Hematopoietic multipotent progenitor cell treated with erythropoietin and hydrocortisone succinate and interleukin-3 and kit ligand, for 6 days (in vitro differentiated cells): Measurements from ENCODE around the gene BCORL1.

Experiments
- DNase-seq: peaks from one replicate; pipeline ENCODE4 v3.0.0-alpha.2; 2015

BCORL1 gene

DNA sequence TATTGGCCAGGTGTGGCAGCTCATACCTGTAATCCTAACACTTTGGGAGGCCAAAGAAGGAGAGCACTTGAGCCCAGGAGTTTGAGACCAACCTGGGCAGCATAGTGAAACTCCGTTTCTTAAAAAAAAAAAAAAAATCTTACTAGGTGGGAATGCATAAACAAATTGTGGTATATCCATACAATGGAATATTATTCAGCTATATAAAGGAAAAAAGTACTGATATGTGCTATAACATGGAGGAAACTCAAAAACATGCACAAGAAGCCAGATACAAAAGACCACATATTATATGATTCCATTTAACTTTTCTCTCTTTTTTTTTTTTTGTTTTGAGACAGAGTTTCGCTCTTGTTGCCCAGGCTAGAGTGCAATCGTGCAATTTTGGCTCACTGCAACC, 13.5 kb upstream of the BCORL1 start:
- no peak for DNase-seq

DNA sequence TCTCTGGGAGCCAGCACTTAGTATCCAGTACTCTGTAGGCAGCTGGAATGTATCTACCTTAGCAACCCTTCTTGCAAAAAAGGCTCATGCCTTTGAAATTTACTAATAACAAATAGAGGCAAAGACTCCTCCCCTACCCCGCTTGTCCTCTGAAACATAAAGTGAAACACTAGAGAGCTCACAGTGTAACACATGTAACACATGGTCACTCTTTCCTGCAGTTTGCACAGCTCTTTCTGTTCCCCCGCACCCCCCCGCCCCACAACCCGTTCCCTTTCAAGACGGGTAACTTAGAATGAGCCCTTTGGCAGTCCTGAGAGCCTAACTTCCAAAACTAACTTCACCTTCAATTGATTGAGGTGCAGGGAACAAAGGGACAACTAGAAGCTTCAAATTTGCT, 6.0 kb upstream of the BCORL1 start:
- DNase-seq = no peak

DNA sequence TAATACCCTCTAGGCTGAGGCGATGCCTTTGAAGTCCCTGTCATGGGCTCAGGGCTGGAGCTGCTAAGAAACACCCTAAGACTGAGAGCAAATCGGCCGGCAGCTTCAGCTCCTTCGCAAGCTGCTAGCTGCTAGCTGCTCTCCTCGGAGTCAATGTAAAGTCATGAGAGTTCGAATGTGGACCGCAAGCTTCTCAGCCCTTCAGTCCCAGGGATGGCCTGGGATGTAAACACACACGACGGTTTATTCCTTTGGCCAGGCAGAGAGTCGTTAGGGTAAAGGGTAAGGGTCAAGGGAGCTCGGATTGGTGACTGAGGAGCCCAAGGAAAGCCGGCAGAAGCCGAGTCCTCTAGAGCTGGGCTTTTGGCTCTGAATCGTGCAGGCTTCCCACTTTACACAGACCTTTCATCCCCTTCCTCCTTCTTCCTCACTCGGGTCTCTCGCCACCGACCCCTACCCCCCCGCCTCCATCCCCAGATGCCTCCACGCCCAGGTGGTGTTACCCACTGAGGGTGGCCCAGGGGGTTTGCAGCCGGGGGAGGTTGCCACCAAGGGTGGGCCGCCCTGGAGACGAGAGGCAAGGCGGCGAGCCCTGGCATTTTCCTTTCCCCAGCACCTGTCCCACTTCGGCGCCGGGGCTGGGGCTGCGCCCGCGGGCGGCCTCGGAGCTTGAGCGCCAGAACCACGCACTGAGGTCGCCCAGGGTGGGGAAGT, 3.1 kb upstream of the BCORL1 start:
- DNase-seq = no peak

DNA sequence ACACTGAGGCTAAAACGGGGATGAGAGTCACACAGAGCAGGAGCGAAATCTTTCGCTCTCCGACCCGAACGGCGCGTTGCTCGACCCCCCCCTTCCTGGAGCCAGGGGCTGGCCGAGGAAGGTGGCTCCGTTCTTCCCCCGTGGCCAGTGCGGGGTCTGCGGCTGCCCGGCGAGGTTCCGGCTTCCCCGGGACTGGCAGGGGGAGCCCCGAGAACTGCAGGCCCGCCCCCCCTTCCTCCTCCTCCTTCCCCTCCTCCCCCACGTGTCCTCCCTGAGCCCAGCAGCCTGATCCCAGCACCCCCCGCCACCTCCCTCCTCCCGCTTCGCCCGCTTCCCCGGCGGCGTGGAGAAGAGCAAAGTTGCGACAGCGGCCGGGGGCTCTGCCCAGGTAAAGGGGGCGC, 2.4 kb upstream of the BCORL1 start:
- DNase-seq = peak; percentile 30

DNA sequence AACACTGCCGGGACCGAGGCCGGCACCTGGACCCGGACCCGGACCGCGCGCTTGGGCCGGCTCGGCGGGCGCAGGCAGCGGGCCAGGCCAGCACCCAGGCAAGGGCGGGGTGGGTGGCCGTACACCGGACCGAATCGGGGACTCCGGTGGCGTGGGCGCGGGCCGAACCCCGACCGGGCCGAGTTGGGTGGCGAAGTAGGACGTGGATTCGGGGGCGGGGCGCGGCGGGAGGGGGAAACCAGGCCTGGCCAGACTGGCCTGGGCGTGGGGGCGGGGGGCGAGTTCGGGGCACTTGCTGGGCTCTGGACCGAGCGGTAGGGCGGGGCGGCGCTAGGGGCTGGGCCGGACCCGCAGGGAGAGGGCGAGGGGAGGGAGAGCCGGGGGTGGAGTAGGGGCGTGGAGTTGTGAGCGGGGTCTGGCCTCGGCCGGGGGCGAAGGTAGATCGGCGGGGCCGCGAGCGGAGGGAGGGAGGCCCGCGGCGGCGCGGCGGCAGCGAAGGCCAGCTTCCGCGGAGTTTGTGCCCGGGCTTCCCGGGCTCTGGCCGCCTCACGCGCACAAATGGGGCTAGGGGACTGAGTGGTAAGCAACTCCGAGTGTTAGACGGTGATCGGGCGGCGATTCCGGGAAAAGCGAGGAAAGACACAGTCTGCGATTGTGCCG, 1.8 kb upstream of the BCORL1 start:
- DNase-seq = peak; percentile 33

DNA sequence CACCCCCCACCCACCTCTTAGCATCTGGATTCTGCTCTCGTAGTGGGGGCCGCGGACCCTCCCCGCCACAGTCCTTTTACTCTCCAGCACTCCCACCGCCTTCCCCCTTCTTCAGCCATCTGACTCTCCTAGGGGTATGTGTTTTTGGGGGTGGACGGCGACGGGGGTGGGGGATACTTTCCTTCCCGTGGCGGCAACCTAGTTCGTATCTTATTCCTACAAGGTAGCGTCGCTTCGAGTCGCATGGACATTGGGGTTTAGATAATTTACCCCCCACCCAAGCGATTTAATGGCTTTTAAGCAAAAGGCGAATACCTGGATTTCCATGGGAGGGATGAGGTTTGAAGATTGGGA, 1.3 kb upstream of the BCORL1 start:
- no peak for DNase-seq

DNA sequence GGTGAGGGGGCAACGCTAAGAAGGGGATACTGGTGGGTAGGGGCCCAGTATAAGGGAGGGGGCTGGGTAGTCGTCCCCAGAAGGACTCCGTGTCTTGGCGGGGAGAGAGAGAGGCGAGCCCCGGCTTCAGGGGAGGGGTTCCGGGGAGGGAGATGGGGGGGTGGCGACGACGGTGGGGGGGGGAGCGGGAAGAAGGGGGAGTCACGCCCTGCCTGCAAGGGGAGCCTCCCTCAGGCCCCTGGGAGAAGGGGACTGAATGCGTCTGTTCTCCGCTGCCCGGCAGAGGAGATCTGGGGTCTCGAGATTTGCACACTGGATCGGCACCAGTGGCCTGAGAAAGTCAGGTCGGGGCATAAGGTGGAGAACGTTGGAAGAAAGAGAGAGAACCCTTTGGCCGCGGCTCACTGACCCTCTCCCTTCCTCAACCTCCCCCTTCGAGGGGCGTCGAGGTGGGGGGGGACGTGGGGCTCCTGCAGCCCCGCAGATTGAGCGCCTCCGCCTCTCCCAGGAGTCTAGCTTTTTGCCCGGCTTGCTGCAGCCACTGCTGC, 609 bp upstream of the BCORL1 start:
- no peak for DNase-seq

DNA sequence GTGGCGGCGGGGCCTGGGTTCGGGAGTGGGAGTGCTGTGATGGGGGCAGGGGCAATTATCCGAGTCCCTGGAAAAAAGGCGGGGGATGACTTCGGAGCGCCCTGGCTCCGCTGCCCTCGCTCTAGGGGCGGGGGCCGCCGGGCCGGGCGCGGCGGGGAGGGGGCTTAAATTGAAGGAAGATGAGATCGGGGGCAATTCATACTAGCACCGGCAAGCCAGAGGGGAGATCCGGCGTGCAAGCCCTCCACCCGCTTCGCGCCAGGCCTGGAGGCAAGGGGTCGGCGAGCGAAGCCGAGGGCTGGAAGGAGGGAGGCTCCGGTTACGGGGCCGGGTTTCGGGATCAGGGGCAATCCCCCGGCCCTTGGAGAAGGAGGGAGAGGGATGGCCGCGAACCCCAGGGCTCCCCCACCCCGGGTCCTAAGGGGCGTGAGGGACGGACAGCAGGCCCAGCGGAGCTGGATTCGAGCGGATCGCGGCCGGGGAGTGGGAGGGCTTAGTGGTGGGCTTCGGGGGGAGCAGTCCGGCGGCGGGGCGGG, 1.2 kb downstream of the BCORL1 start:
- DNase-seq = no peak

DNA sequence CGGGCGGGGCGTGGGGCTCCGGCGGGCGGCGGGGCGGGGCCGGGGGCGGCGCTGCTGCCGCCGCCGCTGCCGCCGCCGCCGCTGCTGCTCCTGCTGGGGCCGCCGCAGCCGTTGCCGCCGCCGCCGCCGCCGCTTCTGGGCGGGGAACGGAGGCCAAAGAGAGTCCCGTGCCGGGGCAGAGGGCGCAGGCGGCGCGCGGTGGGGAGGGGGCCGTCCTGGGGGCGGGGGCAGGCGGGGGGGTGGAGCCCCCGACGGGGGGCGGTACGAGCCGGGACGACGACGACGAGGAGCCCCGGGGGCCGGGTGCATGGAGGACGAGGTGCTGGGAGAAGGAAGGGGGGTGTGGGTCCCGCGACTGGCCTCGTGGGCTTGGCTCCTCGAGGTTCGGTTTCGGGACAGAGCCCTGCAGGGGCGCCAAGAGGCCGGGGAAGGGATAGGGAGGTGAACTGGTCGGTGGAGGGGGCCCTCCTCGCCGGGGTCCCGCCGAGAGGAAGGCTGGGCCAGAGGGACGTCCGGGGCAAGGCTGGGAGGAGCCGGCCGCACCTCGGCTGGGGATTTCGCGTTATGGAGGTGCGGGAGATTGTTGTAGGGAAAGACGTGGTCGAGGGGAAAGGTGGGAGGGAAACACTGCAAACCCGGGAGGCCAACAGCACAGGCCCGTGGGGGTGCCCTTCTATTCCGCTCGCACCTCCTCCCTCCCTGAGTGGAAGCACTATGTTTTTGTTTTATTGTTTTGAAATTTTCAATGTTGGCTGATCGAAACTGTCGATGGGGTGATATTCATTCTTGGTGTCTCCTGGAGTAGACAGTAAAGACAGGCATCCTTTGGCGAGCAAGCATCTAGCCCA, 1.9 kb downstream of the BCORL1 start:
- peak; percentile 25 for DNase-seq

DNA sequence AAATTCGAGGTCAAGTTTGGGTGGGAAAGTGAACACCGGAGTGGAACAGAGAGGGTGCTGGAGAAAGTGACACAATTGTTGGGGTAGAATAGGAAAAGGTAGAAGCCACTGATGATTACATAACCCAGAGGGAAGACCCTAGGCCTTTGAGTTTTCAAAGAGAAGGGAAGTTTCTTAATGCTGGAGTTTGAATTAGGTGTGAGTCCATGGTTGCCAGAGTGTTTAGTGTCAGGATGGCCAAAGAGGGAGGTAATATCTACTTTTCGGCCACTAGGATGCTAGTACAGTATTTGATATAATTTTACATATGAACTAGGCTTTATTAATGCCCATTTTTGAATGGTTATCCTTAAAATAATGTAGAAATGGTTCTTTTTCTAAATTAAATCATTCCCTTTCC, 5.4 kb downstream of the BCORL1 start:
- DNase-seq = no peak

DNA sequence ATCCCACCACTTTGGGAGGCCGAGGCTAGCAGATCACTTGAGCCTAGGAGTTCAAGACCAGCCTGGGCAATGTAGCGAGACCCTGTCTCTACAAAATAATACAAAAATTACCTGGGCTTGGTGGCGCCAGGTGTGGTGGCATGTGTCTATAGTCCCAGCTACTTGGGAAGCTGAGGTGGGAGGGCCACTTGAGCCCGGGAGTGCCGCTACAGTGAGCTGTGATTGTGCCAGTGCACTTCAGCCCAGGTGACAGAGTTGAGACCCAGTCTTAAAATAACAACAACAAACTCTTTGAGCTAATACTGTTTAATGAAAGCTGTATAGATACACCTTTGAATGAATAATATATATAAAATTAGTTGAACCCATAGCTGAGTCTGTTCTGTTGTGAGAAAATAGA, 9.7 kb downstream of the BCORL1 start:
- DNase-seq = no peak

DNA sequence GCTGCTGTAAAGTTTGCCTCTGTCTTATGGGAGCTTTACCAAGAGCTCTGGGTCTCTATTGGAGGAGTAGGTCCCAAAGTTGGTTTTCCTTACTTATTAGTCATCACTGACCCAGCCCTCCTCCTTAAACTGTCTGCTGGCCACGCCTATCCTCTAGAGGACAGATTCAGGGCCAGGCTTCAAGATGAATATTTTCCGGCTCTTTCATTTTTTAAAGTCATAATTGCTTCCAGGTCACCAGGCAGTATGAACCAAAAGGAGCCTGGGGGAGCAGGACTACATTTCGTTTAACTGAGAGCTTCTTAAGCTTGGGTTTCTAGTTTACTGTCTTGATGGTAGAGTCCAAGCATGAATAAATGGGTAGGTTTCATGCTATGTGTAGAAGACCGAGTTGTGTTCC, 13.7 kb downstream of the BCORL1 start:
- DNase-seq = peak; percentile 29

DNA sequence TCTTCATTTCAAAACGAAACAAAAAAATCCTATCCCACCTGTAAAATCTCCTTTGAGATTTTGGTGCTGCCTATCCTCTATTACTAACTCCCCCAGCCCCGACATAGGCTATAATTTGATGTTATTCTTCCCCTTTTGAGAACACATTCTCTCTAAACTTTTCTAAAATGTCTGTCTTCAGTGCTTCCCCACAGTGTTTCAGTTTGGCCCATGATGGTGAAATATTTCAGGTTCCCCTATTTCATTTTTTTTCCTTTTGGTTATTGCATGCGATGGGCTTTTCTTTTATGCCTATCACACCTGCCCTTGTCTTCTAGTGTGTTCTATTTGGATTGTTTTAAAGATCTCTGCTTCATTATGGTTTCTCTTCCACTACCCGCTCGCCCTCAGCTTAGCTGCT, 14.7 kb downstream of the BCORL1 start:
- DNase-seq = no peak

DNA sequence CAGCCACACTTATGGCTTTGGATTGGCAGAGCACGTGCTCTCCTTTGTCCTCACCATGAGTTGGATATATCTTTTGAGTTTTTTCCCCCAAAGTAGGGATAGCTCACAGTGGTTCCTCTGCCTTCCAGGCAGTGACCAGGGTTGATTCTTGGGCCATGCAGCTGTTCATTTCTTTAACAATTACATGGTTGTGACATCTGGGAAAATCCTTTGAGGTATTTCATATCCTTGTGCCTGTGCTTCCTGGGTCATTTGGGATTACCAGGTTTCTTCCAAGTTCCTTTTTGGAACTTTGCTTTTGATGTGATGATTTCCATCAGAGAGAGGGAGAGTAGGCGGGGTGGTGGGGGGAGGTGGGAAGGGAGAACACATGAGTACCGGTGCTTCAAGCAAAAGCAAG, 15.6 kb downstream of the BCORL1 start:
- no peak for DNase-seq

DNA sequence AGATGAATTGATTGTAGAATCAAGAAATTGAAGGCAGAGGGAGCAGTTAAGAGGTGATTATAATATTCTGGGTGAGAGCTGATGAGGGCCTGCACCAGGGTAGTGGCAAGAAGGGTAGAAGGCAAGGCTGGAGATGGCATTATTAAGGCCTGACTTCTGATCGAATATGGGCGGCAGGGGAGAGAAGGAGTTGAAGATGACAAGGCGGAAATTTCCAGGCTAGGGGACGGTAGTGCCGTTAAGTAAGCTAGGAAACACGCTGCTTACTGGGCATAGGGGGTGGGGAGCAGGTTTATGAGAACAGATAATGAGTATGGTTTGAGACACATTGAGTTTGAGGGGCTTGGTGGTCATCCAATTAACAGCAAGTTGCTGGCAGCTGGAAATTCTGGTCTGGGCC, 19.5 kb downstream of the BCORL1 start:
- DNase-seq = no peak

DNA sequence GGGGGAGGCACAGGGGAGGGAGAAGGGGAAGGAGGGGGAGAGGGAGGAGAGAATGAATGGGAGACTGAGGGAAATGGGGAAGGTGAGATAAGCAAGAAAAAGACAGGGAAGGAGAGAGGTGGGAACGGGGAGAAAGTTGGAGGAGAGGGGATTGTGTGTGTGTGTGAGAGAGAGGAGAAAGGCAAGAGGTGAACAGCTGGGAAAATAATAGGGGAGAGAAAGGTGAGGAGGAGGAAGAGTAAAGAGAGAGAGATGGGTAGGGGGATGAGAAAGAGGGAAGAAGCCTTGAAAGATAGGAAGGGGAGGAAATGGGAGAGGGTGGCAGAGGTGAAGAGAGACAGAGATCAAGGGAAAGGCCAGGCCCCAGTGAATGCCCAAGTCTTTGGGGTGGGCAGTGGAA, 20.1 kb downstream of the BCORL1 start:
- DNase-seq = no peak

DNA sequence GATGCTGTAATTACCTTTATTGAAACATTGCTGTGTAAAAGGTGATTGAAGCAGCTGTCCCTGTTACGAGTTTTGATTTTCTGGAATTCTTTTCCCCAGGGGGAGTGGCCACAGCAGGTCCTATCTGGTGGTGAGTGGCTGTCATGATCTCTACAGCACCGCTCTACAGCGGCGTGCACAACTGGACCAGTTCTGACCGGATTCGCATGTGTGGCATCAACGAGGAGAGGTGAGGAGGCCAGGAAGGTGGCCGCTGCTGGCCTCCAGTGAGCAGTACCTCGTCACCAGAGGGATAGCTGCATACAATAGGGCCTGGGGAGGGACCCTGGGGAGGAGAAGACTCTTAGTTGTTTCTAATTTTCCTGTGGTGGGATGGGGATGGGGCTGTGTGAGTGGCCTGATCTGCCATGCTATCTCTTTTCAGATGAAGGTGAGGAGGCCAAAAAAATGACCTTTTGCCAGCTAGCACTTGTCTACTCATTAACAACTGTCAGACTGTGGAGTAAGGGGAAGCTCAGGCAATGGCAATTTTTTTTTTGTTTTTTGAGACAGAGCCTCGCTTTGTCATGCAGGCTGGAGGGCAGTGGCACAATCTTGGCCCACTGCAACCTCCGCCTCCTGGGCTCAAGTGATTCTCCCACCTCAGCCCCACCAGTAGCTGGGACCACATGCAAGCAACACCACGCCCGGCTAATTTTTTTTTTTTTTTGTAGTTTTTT, 22.8 kb downstream of the BCORL1 start:
- DNase-seq = no peak

DNA sequence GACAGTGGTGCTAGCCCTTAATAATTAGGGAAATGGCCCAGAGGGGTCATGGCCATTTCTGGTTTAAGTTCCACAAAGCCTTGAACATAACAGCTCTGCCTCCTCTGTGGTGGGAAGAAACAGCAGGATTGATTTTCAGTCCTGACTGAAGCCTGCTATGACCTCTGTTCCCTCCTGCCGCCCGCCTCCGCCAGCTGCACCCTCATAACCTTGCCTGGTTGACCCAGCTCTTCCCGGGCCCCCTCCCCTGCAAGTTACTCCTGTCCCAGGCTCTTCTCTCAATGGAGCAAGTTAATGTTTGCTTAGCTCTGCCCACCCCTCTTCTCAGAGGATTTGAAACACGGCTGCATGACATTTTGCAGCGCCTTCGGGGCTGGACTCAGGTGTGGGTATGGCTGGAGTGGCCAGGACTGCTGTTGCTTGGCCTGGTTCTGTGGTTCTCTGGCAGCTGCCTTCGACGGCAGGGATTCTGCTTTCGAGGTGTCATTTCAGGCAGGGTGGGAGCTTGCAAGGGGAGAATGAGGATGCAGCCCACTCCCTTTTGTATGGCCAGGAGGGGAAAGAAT, 27.3 kb downstream of the BCORL1 start:
- DNase-seq = no peak

DNA sequence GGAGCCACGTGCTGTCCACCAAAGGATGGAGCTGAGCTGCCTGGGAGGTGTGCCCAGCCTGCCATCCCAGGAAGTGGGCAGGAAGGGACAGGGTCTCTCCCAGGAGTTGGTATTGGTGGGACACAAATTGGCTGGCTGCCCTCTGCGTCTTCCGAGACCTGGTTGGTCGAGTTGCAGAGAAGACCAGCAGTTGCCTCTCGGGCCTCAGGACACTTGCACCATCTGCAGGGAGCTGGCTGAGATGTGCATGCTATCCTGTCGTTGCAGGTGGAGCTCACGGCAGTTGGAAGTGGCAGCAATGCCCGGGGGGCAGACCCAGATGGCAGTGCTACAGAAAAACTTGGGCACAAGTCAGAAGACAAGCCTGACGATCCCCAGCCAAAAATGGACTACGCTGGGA, 30.2 kb downstream of the BCORL1 start:
- no peak for DNase-seq

DNA sequence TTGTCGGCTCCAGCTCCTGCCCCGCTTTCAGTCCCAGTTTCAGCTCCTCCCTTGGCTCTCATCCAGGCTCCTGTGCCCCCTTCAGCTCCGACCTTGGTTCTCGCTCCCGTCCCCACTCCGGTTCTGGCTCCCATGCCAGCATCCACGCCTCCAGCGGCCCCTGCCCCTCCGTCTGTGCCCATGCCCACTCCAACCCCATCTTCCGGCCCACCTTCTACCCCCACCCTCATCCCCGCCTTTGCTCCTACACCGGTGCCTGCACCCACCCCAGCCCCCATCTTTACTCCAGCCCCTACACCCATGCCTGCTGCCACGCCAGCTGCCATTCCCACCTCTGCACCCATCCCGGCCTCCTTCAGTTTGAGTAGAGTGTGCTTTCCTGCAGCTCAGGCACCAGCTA, 31.2 kb downstream of the BCORL1 start:
- no peak for DNase-seq

DNA sequence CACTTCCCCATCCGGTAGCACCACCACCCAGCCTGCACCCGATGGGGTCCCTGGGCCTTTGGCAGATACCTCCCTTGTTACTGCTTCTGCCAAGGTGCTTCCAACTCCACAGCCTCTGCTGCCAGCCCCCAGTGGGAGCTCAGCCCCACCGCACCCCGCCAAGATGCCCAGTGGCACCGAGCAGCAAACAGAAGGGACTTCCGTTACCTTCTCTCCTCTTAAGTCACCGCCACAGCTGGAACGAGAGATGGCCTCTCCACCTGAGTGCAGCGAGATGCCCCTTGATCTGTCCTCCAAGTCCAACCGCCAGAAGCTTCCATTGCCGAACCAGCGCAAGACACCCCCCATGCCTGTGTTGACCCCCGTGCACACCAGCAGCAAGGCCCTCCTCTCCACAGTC, 31.9 kb downstream of the BCORL1 start:
- DNase-seq = no peak

DNA sequence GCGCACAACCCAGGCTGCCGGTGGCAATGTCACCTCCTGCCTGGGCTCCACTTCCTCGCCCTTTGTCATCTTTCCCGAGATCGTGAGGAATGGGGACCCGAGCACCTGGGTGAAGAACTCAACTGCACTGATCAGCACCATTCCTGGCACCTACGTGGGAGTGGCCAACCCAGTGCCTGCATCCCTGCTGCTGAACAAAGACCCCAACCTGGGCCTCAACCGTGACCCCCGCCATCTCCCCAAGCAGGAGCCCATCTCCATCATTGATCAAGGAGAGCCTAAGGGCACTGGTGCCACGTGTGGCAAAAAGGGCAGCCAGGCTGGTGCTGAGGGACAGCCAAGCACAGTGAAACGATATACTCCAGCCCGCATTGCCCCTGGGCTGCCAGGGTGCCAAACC, 32.3 kb downstream of the BCORL1 start:
- no peak for DNase-seq

DNA sequence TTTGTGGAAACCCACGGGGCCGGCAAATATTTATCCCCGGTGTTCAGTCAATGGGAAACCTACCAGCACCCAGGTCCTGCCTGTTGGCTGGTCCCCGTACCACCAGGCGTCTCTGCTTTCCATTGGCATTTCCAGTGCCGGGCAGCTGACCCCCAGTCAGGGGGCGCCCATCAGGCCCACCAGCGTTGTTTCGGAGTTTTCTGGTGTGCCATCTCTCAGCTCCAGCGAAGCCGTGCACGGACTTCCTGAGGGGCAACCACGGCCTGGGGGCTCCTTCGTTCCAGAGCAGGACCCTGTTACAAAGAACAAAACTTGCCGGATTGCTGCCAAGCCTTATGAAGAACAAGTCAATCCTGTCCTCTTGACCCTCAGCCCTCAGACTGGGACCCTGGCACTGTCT, 32.7 kb downstream of the BCORL1 start:
- DNase-seq = no peak
